CD4-positive, alpha-beta T cell treated with Interleukin-6 for 4 hours (primary cell): Measurements from ENCODE around the gene SH2D1A.
A peak's percentile ranks its signal among the peaks of the same experiment; 100 is the strongest.
"Not testable (repeated sequence)": the region's sequence is repeated elsewhere in the genome, so short reads cannot be mapped to it uniquely, and the experiment has no call there.

ENCODE experiments used
- DNase-seq: peaks from one replicate; pipeline ENCODE4 v3.0.0-alpha.2; 2020; ENCODE audit warnings: mixed read lengths

SH2D1A gene

DNA sequence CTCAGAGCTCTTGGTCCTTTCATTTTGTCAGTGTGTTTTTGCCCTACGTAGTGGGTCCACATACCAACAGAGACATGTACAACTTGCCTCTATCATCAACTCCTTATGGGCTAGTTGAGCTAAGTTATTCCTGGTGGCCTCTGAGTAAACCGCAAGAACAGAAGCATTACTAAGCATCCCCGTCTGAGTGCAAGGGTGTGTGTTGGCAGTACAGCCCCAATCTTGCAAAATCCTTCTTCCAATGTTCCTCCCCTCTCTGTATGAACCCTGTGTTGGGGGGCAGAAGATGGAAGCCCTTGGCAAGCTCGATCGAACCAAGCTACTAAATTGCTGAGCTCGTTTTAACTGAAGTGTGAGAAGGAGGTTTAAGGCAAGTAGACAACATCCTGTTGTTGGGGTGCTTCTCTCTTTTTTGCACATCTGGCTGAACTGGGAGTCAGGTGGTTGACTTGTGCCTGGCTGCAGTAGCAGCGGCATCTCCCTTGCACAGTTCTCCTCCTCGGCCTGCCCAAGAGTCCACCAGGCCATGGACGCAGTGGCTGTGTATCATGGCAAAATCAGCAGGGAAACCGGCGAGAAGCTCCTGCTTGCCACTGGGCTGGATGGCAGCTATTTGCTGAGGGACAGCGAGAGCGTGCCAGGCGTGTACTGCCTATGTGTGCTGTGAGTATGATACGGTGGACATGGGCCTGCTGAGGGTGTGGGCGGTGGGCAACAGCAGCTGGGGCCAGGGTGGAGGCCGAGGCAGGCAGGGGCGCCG lies at the start of gene SH2D1A:
TSS of gene SH2D1A (plus strand) at position 447 of the 760 bp plus-strand sequence. CDS start at position 527, 80 bp downstream.
- peak; percentile 44 for DNase-seq

DNA sequence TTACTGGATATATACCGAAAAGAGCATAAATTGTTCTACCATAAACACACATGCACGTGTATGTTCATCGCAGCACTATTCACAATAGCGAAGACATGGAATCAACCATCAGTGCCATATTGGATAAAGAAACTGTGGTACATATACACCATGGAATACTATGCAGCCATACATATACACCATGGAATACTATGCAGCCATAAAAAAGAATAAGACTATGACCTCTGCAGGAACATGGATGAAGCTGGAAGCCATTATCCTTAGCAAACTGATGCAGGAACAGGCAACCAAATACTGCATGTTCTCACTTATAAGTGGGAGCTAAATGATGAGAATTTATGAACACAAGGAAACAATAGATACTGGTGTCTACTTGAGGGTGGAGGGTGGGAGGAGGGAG lies 47.0 kb upstream of the SH2D1A start:
- DNase-seq: not testable (repeated sequence)

DNA sequence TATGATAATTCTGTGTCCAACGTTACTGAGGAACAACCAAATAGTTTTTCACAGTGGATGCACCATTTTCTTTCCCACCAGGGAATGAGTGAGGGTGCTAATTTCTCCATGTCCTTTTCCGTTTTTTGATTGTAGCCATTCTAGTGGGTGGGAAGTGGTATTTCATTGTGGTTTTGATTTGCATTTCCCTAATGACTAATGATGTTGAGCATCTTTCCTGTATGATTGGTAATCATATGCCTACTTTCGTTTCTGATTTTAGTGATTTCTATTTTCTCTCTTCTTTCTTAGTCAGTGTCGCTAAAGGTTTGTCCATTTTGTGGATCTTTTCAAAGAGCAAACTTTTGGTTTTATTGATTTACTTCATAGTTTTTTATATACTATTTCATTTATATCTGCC lies 46.0 kb upstream of the SH2D1A start:
- DNase-seq: no peak

DNA sequence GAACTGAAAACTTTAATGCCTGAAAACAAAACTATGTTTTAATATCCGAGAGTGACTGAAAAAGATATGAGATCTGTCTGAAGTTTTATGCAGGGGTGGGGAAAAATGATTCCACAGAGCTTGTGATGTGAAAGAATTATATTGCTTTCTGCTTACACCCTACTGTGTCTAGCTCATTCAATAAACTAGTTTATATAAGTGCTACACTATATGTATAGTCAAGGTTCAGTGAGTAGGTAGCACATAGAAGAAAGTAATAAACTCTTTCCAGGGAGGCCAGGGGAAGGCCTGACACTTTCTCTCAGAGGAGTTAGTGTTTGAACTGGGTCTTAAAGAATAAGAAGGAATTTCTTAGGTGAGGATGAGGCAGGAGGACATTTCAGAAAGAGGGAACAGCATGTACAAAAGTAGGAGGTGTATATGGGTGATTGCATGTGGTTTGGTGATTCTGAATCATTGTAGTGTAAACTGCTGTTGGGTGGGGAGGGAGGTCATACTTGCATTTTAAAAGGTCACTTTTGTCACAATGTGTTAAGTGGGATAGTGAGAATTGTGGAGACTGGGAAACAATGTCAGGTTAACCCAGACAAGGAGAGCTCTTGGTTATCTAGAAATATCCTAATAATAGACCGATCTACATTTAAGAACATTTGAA lies 39.0 kb upstream of the SH2D1A start:
- no peak for DNase-seq

DNA sequence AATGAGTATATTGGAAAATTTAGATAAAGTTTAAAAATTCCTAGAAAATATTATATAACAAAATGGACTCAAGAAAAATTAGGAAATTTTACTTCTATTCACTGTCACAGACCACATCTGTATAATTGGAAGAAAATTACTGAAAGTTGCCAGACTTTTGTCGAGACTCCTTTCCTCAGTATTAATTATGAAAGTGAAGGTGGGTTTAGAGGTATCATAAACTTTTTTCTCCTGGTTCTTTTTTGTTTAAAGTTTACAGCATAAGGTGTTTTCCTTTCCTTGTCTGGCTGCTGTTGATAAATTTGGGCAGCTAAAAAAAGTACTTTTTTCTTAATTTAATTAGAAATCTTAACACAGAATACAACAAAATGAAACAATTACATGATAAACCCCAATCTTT lies 20.6 kb upstream of the SH2D1A start:
- DNase-seq: no peak

DNA sequence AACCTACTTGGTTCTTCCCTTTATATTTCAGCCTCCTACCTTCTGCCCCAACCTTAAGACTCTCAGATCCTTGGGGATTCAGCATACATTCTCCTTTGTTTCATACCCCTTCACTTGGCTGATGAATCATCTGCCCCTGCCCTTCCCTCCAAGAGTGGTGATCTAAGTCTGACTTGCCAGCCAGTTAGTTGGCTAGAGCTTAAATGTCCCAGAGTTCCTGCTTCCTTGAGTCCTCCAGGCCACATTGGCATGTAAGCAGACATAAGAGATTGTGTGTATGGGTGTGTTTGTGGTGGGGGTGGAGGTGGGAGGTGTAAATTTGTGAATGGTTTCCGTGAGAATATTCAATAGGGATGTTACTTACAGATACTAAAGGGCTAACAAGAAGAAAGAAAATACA lies 17.6 kb upstream of the SH2D1A start:
- DNase-seq: no peak

DNA sequence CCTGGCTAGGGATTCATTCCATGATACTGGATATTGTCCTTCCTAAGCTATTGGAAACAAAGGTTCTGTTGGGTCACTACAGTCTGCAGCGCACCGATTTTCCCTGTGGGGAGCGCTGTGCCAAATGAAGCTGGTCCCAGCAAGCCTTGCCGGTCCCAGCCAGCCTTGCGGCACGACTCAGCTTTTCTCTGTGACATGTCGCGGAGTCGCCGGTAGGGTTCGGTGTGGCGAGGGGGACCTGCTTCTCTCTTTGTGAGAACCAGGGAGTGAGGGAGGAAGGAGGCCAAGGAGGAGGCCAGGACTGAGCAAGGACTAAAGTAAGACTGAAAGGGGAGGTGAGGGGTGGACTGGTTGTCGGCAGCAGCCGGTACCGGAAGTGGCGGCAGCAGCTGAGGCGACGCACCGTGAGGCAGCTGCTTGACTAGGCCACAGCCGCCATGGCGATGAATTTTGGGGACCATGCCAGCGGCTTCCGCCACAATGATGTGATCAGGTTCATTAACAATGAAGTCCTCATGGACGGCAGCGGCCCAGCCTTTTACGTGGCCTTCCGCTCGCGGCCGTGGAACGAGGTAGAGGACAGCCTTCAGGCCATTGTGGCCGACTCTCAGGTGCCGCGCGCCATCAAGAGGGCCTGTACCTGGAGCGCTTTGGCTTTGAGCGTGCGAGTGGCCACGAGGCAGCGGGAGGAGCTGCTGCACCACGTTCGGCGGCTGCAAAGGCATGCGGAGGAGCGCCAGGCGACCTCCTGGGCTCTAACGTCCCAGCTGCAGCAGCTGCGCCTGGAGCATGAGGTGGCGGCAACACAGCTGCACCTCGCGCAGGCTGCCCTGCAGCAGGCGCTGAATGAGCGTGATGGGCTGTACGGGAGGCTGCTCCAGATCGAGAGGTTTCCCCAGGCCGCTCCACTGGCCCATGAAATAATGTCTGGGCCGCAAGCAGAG lies 13.6 kb upstream of the SH2D1A start, which contains the start of gene TEX13D:
TSS of gene TEX13D (plus strand) at position 180 of the 944 bp plus-strand sequence. CDS start at position 438, 258 bp downstream.
- no peak for DNase-seq

DNA sequence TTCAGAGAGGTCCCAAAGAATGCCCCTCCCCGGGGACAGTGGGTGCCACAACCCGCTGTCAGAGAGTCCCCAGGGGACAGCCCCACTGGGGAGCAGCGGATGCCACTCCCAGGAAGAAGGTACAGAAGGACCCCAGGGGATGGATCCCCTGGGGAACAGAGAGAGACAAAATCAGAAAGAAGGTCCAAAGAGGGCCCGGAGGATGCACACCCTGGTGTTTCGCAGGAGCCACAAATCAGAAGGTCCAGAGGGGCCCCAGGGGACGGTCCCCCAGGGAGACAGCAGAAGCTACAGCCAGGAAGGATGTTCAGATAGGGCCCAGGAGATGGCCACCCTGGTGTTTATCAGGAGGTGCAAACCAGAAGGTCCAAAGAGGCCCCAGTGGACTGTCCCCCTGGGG lies 12.5 kb upstream of the SH2D1A start:
- no peak for DNase-seq

DNA sequence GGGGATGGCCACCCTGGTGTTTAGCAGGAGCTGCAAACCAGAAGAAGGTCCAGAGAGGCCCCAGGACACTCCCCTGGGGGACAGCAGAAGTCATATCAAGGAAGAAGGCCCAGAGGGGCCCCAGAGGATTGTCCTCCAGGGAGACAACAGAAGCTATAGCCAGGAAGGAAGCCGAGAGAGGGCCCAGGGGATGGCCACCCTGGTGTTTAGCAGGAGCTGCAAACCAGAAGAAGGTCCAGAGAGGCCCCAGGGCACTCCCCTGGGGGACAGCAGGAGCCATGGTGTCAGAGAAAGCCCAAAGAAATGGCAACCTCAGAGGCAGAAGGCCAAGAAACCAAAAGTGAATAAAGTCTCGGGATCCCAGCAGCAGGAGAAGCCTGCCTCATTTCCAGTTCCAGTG lies 11.8 kb upstream of the SH2D1A start:
- DNase-seq: not testable (repeated sequence)

DNA sequence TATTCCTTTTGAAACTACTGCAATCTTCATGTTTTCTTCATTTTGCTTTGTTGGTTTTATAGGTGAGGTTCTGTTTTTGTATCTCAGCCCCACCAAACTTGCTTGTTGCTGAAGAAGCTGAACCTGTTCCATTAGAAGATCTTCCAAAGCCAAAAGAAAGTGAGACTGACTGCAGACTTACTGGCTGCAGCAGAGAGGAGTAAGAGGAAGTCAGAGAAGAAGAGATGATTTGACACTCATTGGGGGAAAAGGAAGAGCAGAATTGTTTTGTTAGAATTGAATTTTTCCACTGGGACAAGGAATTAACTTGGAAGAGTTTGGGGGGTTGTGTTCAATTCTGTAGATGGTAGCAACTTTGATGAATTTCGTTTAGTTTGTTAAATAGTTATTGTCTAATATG lies 10.8 kb upstream of the SH2D1A start:
- DNase-seq: no peak

DNA sequence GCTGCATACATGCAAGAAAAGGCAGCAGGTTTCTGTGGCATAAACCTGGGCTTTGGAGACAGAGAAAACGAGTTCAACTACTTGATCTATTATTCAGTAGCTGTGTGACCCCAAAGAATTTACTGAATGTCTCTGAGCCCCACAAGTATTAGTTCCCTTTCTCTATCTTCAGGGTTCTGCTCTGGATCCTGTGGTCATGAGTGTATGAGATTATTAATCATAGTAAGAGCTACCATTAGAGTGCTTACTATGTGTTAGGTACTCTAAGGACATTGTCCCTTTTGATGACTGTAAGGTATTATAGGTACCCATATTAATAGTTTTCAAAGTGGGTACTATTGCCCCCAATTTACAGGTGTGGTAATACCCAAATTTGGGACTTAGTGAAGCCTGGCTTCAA lies 8.4 kb upstream of the SH2D1A start:
- no peak for DNase-seq

DNA sequence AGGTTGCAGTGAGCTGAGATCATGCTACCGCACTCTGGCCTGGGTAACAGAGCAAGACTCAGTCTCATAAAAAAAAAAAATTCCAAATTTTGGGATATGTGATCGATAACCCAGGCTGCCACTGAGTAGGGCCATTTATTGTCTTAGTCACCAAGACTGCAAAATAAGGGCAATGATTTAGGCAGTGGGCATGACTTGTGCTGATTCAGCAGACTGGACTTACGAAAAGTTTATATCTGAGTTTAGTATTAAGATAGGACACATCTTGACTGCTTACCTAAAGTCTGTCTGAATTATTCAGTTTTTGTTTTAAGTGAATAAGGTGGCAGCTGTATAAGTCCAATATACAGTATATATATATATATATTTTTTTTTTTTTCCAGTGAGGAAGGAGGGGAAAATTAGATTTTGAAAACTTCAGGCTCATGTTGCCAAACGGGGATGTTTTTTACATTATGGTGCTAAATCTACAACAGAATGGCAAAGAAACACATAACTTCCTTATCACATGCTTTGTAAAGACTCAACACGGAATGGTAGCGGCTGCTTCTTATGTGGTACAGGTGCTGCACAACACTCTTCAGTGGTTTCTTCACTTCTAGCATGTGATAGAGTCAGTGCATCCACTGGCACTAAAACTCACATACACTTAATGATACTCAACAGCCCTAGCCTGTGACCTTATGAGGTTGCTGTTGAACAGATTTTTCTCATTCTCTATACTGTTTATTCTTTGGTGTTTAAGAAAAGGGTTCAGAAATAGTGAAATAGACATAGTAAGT lies 7.4 kb upstream of the SH2D1A start:
- peak; percentile 55 for DNase-seq

DNA sequence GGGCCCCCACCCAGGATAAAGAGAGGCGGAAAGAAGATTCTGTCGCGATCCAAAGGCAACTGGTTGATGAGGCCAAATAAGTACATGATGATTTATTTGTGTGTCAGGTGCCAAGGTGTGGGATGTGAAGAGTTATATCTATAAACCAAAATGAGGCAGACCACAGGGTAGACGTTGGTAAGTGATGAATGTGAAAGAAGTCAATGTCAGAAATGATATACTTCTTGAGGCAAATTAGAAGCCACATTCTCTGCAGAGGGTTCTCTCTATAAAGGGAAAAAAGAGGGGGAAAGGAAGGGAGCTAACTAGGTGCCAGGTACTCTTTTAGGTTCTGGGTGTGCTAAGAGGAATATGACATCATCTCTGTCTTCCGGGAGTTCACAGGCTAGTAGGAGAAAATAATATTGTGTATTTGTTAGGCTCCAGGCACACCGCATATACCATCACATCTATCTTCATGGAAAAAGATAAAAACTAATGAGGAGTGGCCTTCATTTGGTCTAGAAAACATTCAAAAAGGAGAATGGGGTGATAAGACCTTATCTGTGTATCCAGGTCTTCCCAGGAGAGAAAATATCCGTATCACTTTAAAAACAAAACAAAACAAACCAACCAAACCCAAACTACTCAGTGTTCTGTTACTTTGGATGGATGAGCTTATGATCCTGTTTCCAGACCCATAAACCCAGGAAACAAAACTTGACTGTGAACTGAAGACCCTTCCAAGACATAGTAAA lies 4.8 kb upstream of the SH2D1A start:
- no peak for DNase-seq

DNA sequence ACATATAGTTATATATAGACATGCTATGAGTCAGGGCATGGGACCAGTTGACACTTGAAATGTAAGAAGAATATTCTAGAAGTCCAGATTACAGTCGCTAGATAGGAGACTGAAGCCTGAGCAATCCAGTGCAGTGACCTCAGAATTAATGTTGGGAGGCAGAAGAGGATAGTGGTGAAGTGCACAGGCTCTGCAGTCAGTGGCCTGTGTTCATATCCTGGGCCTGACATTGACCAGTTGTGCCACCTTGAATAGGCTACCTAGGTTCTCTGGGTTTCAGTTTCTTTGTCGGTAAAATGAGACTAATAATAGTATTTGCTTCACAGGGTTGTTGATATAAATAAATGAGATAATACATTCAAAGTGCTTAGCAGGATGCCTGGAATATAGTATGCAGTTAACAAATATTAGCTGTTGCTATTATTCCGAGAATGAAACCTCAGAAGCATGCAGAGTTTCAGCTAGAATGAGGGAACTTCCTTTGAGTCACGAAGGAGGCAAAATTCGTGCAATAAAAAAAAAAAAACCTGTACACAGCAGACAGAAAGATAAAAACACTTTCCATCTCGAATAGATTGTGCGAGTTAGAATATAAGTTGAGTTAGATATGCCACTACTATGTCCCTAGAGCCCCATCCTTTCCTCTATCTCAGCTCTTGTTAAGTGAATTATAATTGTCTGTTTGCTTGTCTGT lies 4.0 kb upstream of the SH2D1A start:
- DNase-seq: no peak

DNA sequence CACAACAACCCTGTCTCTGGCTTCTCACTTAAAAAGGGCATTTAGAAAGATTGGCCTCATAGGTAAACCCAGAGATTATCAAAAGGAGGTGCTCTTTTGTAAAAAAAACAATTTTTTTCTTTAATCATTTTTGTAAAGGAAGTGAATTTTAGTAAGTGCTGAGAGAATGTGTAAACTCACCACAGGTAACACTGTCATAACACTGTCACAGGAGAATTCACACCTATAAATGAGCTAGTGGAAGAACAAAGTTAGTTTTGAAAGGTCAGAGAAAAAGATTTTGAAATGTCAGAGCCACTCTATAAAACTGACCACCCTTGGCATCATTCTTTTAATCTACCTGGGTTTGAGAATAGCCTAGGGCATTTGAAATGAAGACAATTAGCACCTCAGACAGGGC lies 3.3 kb upstream of the SH2D1A start:
- no peak for DNase-seq

DNA sequence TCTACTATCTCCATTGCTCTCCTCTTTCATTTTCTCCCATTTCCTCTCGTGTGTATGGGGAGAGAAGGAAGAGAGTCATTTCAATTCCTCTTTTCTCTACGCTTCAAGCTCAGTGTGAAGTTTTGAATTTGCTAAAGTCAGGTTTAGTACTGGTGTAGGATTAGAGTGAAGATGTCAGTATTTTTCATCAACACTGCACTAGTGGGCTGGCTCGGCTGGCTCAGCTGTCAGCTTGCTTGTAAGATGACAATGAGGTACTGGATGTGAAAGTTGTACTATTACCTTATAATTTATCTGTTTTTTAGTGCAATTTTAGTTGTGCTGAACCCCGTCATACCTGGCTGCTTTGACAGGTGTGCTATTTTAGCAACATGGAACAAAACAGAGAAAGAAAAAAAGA lies 2.1 kb upstream of the SH2D1A start:
- no peak for DNase-seq

DNA sequence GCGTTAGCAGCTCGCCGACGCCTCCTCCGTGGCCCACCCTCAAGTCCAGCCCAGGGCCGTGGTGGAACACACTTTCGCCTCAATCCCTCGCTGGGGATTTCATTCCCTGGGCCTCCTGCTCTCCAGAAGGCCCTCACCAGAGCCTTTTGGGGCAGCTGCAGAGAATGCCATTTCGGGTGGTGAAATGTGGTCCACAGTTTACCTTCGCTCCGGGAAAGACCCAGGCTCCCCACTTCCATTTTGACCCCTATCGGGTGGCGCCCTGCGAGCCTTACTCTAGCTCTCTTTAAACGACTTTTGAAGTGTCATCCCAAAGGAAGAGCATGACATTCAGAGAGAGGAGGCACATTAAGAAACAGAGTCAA lies 496 bp downstream of the SH2D1A start:
- DNase-seq: peak; percentile 11

DNA sequence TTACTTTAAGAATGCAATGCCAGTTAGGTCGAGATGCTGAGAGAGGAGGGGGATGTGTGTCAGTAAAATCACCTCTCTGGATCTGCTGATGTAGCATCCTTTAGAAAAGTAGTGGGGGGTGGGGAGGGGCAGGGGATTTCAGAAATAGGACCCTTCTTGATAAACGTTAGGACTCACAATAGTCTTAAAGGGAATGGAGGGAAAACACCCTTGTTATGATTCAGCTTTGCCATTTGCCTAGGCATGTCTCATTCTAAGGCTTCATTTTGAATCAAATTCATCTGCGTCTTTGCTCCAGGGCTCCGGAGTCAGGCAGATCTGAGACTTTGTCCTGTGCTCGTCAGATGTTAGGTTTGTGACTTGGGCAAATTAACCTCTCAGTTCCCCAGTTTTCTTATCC lies 879 bp downstream of the SH2D1A start:
- DNase-seq: peak; percentile 34

DNA sequence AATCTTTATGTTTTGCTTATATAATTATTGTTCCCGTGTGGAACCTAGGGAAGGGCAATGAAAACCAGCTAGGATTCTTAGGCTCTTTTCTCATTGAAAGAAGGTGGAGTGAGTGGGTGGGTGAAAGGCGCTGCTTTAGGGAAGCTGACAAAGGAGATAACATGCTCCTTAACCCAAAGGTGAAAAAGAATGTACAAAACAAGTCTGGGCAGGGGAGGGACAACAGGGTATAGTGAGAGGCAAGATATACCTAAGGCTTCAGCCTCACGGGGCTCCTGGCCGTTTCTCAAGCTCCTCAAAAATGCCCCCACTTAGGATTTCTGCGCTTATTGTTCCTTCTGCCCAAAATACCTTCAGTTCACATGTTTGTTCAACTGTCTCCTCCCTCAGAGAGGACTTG lies 1.8 kb downstream of the SH2D1A start:
- peak; percentile 8 for DNase-seq

DNA sequence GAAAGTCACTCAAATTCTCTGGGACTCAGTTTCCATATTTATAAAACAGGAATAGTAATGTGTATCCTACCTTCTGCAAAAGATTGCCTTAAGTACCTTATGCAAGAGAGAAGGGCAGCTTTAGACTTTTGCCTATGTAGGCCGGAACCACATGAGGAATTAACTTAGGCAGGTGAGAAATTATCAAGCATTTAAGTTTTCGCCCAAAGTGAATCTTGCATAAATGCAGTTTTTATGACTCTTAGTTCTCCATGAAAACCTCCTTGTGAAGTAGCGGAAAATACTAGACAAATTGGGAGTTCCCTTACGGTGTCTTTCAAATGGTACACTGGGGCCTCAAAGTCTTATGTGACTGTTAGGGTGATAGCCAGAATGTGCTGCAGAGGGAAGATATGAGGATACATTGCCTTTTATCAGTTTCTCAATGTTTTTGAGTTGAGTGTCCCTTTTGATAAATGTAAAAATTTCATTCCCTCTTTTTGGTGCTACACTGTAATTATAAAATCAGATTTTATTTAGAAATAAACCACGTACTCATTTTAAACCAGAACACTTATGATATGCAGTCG lies 2.6 kb downstream of the SH2D1A start:
- DNase-seq: no peak

DNA sequence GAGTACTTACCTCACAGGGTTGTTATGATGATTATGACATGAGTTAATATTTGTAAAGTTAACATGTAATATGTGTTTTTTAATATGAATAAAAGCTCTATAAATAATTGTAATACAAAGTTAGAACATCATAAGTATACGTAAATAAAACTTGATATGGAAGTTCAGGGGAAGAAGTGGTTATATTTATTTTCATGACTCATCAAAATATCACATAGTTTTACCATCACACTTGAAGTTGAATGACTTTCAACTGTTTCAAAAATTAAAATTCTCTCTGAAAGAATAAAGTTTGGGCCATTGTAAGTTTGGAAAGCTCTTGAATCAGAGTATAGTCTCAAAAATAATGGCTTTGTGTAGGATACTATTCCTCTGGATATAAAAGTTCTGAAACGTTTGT lies 8.3 kb downstream of the SH2D1A start:
- DNase-seq: no peak
